ENCODE data around the gene MXI1. TPM values are rescaled to one million over a fixed set of nuclear protein-coding genes. Genes with fewer than 3 reads are reported as not detected.

Gene MXI1
- total RNA-seq, 2 donors from 2014 or later = 31.3 to 55.4 TPM

- peaks cover 13% of the 10 kb centered on the region for H3K36me3 Mint-ChIP-seq (ENCODE audit: low read depth)
- H3K27me3 ChIP-seq (ENCODE audit: control insufficient read depth, insufficient read depth, low read length, poor library complexity, severe bottlenecking) = no peaks in the 10 kb centered on the region
- H3K27me3 Mint-ChIP-seq (ENCODE audit: insufficient read depth) = no peaks in the 10 kb centered on the region
- peaks cover 2% of the 10 kb centered on the region for H3K4me1 ChIP-seq (ENCODE audit: control insufficient read depth, insufficient read depth, low read length)
- no peak overlapping the region for H3K27ac ChIP-seq (ENCODE audit: low read depth, low read length)
- no peaks in the 10 kb centered on the region for H3K9me3 ChIP-seq (ENCODE audit: control insufficient read depth, low read length)
- no peak for TF ChIP-seq CTCF (conservative IDR thresholded peaks at IDR 0.05)
- H3K4me1 Mint-ChIP-seq = peaks cover 15% of the 10 kb centered on the region
- WGBS, 2 experiments (ENCODE audit: insufficient coverage in 1 of 2, insufficient read length in 1 of 2) = 89 to 97% methylated on average over 5 to 7 of the region's 7 CpGs
- no peak overlapping the region for H3K4me3 ChIP-seq (ENCODE audit: low read length)
- no peak overlapping the region for H3K9ac ChIP-seq (ENCODE audit: extremely low read depth, low read length, poor library complexity, severe bottlenecking)
- H3K36me3 ChIP-seq (ENCODE audit: control insufficient read depth, insufficient read depth, low read length) = peaks cover 22% of the 10 kb centered on the region
- peak overlapping the region; percentile 26 for H3K27ac Mint-ChIP-seq
- DNase-seq = no peak
- no peak overlapping the region for H3K4me3 Mint-ChIP-seq
- no peaks in the 10 kb centered on the region for H3K9me3 Mint-ChIP-seq
These were observed 71.4 kb downstream of the MXI1 start for GRCh38 chr10:110278562-110279406.

- peak overlapping the region; percentile 26 for H3K27ac Mint-ChIP-seq
- H3K36me3 Mint-ChIP-seq (ENCODE audit: low read depth) = peaks cover 18% of the 10 kb centered on the region
These were observed 72.1 kb downstream of the MXI1 start for GRCh38 chr10:110279407-110279986.

GRCh38 chr10:110284262-110284661 is 76.9 kb downstream of the MXI1 start:
- no peak for TF ChIP-seq CTCF (conservative IDR thresholded peaks at IDR 0.05)
- peaks cover 9% of the 10 kb centered on the region for H3K4me1 Mint-ChIP-seq
- H3K4me3 Mint-ChIP-seq = no peak overlapping the region
- Histone ChIP-seq H3K36me3 (ENCODE audit: control insufficient read depth, insufficient read depth, low read length) (peaks cover 72% of the 10 kb centered on the region), H3K4me1 (ENCODE audit: control insufficient read depth, insufficient read depth, low read length) (no peaks in the 10 kb centered on the region), H3K27me3 (ENCODE audit: control insufficient read depth, insufficient read depth, low read length, poor library complexity, severe bottlenecking) (no peaks in the 10 kb centered on the region), H3K27ac (ENCODE audit: low read depth, low read length) (no peak overlapping the region), H3K9ac (ENCODE audit: extremely low read depth, low read length, poor library complexity, severe bottlenecking) (no peak overlapping the region), H3K9me3 (ENCODE audit: control insufficient read depth, low read length) (no peaks in the 10 kb centered on the region), H3K4me3 (ENCODE audit: low read length) (no peak overlapping the region)
- no peak for DNase-seq
- WGBS, 2 experiments (ENCODE audit: insufficient coverage in 1 of 2, insufficient read length in 1 of 2) = 95 to 96% methylated on average over 3 of the region's 3 CpGs
- peaks cover 45% of the 10 kb centered on the region for H3K36me3 Mint-ChIP-seq (ENCODE audit: low read depth)
- no peaks in the 10 kb centered on the region for H3K9me3 Mint-ChIP-seq
- H3K27me3 Mint-ChIP-seq (ENCODE audit: insufficient read depth) = no peaks in the 10 kb centered on the region
- no peak overlapping the region for H3K27ac Mint-ChIP-seq

More at GRCh38 chr10:110279407-110279986, 72.1 kb downstream of the MXI1 start:
- H3K4me1 ChIP-seq (ENCODE audit: control insufficient read depth, insufficient read depth, low read length) = no peaks in the 10 kb centered on the region
- H3K36me3 ChIP-seq (ENCODE audit: control insufficient read depth, insufficient read depth, low read length) = peaks cover 29% of the 10 kb centered on the region
- no peak overlapping the region for H3K9ac ChIP-seq (ENCODE audit: extremely low read depth, low read length, poor library complexity, severe bottlenecking)
- no peak overlapping the region for H3K27ac ChIP-seq (ENCODE audit: low read depth, low read length)
- H3K27me3 ChIP-seq (ENCODE audit: control insufficient read depth, insufficient read depth, low read length, poor library complexity, severe bottlenecking) = no peaks in the 10 kb centered on the region
- no peak overlapping the region for H3K4me3 ChIP-seq (ENCODE audit: low read length)
- no peaks in the 10 kb centered on the region for H3K9me3 ChIP-seq (ENCODE audit: control insufficient read depth, low read length)
- no peaks in the 10 kb centered on the region for H3K9me3 Mint-ChIP-seq
- H3K4me3 Mint-ChIP-seq = no peak overlapping the region
- H3K4me1 Mint-ChIP-seq = peaks cover 7% of the 10 kb centered on the region
- 51% methylated on average over 5 to 6 of the region's 6 CpGs for WGBS, 2 experiments (ENCODE audit: insufficient coverage in 1 of 2, insufficient read length in 1 of 2)
- TF ChIP-seq CTCF (conservative IDR thresholded peaks at IDR 0.05) = peak; percentile 86
- H3K27me3 Mint-ChIP-seq (ENCODE audit: insufficient read depth) = no peaks in the 10 kb centered on the region
- peak; percentile 69 for DNase-seq
